Measurements from ENCODE around the gene PITPNM1. TPM values are rescaled to one million over a fixed set of nuclear protein-coding genes. Genes with fewer than 3 reads are reported as not detected.

Gene PITPNM1
- total and polyA plus RNA-seq, 2 of the 13 experiments (the other 11 are each of a cell fraction or from before 2014, with no cell fraction given): 8.2 to 8.5 TPM

DNA sequence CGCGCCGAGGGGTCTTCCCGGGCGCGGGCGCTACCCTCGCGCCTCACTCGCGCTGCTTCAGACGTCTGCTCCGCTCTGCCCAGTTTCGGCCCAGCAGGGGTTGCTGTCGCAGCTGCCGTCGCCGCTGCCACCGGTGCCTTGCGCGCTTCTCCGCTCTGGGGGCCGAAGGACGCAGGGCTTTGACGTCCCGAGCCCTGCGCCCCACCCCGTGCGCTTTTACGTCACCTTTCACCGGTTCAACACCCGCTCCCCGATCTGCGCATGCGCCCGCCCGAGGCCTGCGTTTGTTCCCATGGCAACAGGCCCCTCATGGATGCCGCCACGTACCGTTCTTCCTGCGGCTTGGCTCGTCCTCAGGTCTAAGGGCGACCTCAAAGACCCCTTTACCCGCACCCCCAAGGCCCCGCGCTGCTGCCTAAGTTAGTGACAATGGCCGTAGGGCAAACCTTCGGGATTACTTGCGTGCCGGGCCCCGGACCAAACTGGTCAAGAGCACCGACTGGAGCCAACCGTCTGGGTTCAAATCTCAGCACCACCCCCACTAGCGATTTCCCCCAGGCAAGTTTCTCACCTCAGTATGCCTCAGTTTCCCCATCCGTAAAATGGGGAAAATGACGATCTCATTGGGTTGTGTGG lies 3.4 kb upstream of the PITPNM1 start (continued):
- TF ChIP-seq, protein P1, sequence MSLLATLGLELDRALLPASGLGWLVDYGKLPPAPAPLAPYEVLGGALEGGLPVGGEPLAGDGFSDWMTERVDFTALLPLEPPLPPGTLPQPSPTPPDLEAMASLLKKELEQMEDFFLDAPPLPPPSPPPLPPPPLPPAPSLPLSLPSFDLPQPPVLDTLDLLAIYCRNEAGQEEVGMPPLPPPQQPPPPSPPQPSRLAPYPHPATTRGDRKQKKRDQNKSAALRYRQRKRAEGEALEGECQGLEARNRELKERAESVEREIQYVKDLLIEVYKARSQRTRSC (CRISPR knock-in tag; IDR thresholded peaks at IDR 0.05; ENCODE audit: low read depth): no peak
- TF ChIP-seq MAFK (conservative IDR thresholded peaks at IDR 0.05 in 1 of 2, IDR thresholded peaks at IDR 0.05 in 1 of 2; ENCODE audit: low read length in 2 of 2): no peak
- TF ChIP-seq IKZF5 (CRISPR knock-in tag; IDR thresholded peaks at IDR 0.05): peak; percentile 47; the same call in 1 of the 2 replicates
- TF ChIP-seq SALL2 (CRISPR knock-in tag; IDR thresholded peaks at IDR 0.05): no peak
- TF ChIP-seq ZNF383 (CRISPR knock-in tag; IDR thresholded peaks at IDR 0.05; ENCODE audit: borderline replicate concordance): no peak
- TF ChIP-seq KAT2B (IDR thresholded peaks at IDR 0.05; ENCODE audit: borderline replicate concordance, low read depth, low read length): no peak
- peak; percentile 29; the same call in 1 of the 2 replicates for TF ChIP-seq ZNF329 (CRISPR knock-in tag; IDR thresholded peaks at IDR 0.05; ENCODE audit: low read depth)
- no peak for TF ChIP-seq ZKSCAN5 (CRISPR knock-in tag; IDR thresholded peaks at IDR 0.05)
- no peak for TF ChIP-seq TEAD2 (CRISPR knock-in tag; IDR thresholded peaks at IDR 0.05)
- no peak for TF ChIP-seq MATR3 (CRISPR knock-in tag; IDR thresholded peaks at IDR 0.05)
- no peak for TF ChIP-seq KDM1A (CRISPR knock-in tag; IDR thresholded peaks at IDR 0.05)
- TF ChIP-seq ZNF501 (CRISPR knock-in tag; IDR thresholded peaks at IDR 0.05): no peak
- no peak for TF ChIP-seq MTA1 (CRISPR knock-in tag; IDR thresholded peaks at IDR 0.05; ENCODE audit: borderline replicate concordance)
- 0 out of 2 replicates have a peak, but pooled peaks have one; percentile 15 for TF ChIP-seq ZNF224 (CRISPR knock-in tag; IDR thresholded peaks at IDR 0.05)
- no peak for TF ChIP-seq SMC3 (IDR thresholded peaks at IDR 0.05; ENCODE audit: low read length)
- no peak for TF ChIP-seq TCF7 (IDR thresholded peaks at IDR 0.05; ENCODE audit: low read depth)
- no peak for TF ChIP-seq ZNF746 (CRISPR knock-in tag; IDR thresholded peaks at IDR 0.05)
- peak; percentile 49; the same call in 1 of the 2 replicates for TF ChIP-seq ZSCAN31 (CRISPR knock-in tag; IDR thresholded peaks at IDR 0.05; ENCODE audit: low read depth)
- peak; percentile 28 for TF ChIP-seq ZEB1 (IDR thresholded peaks at IDR 0.05; ENCODE audit: insufficient replicate concordance, low read depth)
- TF ChIP-seq SIX4 (CRISPR knock-in tag; IDR thresholded peaks at IDR 0.05): no peak
- TF ChIP-seq ZNF674 (CRISPR knock-in tag; IDR thresholded peaks at IDR 0.05; ENCODE audit: low read depth): no peak
- TF ChIP-seq ZNF510 (CRISPR knock-in tag; IDR thresholded peaks at IDR 0.05; ENCODE audit: low read depth): peak; percentile 89; the same call in 1 of the 2 replicates
- TF ChIP-seq KLF16 (CRISPR knock-in tag; IDR thresholded peaks at IDR 0.05): no peak
- no peak for TF ChIP-seq NRL (CRISPR knock-in tag; IDR thresholded peaks at IDR 0.05; ENCODE audit: borderline replicate concordance)
- no peak for TF ChIP-seq ZNF362 (CRISPR knock-in tag; IDR thresholded peaks at IDR 0.05; ENCODE audit: borderline replicate concordance)
- TF ChIP-seq ZNF75D (CRISPR knock-in tag; IDR thresholded peaks at IDR 0.05; ENCODE audit: borderline replicate concordance): no peak
- peak; percentile 68; the same call in 1 of the 2 replicates for TF ChIP-seq SIN3B (IDR thresholded peaks at IDR 0.05; ENCODE audit: low read length)
- TF ChIP-seq ZBTB1 (CRISPR knock-in tag; IDR thresholded peaks at IDR 0.05; ENCODE audit: borderline replicate concordance): no peak

All from HepG2 (cell line).